Measurements from ENCODE around the gene NOL9.
A peak's percentile ranks its signal among the peaks of the same experiment; 100 is the strongest.
"Not testable (repeated sequence)": the region's sequence is repeated elsewhere in the genome, so short reads cannot be mapped to it uniquely, and the experiment has no call there.

Gene NOL9

GRCh38 chr1:6570987-6571386, 16.7 kb upstream of the NOL9 start:
- no peak for DNase-seq

DNA sequence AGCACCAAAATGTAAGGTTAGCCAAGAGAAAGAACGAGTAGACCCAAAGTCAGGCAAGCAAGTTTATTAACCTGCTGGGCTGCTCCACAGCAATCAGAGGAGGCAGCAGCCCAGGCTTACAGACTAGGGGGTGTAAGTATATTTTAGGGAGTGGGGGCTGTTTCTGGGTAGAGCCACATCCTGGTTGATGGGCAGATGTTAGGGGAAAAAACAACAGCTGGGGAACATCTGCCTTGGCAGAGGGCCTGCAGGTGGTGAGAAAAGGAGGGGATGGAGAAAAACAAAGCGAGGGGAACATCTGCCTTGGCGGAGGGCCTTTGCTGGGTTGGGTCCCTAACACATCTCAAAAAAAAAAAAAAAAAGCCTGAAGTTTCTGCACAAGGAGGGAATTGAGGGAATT, 15.8 kb upstream of the NOL9 start:
- no peak for DNase-seq

DNA sequence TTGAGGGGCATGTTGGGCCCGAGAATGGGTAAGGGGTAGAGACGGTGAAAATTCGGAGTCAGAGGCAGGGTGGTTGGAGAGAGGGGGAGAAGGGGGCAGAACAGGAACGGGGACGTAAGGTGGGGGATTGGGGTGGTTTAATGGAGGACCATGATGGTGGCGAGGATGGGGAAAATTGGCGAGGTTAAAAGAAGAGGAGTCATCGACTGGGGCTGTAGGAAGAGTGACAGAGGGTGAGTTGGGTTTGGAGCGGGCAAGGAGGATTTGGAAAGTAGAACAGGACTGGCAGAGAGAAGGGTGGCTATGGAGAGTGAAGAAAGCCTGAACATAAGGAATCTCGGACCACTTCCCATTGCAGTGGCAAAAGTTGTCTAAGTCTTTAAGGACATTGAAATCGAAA, 14.7 kb upstream of the NOL9 start:
- DNase-seq = no peak

- no peak for DNase-seq
Measured at GRCh38 chr1:6560267-6560666, 6.0 kb upstream of the NOL9 start.

- DNase-seq = not testable (repeated sequence)
Measured at GRCh38 chr1:6559161-6559560, 4.8 kb upstream of the NOL9 start.

GRCh38 chr1:6557597-6557996, 3.3 kb upstream of the NOL9 start:
- DNase-seq = no peak

GRCh38 chr1:6554907-6555778, 830 bp upstream of the NOL9 start, which contains the start of gene TAS1R1:
Gene TAS1R1 (plus strand): TSS chr1:6555307. CDS start chr1:6555374, 67 bp downstream.
- DNase-seq = no peak

GRCh38 chr1:6547301-6547700, 7.0 kb downstream of the NOL9 start:
- DNase-seq = peak in 1 of 2 donors; percentile 1

DNA sequence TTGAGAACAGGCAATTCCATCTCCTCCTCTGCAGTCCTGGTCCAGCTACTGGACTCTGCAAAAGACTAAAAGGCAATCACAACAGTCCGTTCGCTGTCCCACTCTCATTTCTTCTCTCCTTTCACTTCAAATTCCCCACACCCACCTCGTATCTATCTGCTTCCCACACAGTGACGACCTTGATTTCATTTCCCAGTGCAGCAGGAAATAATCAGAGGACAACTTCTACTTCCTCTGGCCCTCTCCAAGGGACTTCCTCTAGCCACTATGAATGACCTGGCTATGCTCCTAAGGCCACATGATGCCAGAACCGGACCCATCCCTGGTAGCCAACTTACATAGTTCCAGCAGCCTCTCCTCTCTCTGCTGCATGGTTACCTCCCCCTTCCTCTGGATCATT, 8.0 kb downstream of the NOL9 start:
- peak; percentile 9 to 22 for DNase-seq

DNA sequence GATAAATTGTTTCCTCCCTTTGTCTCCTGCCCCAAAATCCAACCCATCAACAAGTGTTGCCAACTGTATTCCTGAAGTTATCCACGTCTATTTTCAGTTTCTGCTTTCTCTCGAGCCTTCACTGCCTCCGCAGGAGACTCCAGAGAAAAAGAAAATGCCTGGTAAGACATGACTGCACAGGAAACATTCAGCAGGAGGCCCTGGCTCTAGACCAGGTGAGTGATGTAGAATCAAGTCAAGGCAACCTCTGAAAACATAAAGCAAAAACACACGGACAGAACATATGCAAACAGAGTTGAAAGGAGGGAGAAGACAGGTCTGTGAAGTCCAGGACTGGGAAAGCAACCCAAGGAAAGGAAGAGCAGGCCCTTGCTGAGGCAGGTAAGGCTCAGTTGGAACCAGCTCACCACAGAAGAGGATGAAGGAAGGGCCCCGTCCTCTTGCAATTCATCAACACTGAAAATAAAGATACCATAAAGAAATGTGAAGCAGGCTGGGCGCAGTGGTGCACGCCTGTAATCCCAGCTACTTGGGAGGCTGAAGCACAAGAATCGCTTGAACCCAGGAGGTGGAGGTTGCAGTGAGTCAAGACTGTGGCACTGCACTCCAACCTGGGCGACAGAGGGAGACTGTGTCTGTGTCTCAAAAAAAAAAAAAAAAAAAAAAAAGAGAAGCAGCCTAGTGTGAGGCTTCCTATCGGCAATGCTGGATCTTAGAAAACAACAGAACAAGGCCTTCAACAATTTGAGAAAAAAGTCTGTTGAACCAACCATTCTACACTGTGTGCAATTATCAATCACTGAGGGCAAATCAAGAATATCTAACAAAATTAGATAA, 8.8 kb downstream of the NOL9 start:
- DNase-seq = no peak

GRCh38 chr1:6544831-6545230, 9.5 kb downstream of the NOL9 start:
- no peak for DNase-seq

GRCh38 chr1:6538956-6539355, 15.4 kb downstream of the NOL9 start:
- DNase-seq = no peak

DNA sequence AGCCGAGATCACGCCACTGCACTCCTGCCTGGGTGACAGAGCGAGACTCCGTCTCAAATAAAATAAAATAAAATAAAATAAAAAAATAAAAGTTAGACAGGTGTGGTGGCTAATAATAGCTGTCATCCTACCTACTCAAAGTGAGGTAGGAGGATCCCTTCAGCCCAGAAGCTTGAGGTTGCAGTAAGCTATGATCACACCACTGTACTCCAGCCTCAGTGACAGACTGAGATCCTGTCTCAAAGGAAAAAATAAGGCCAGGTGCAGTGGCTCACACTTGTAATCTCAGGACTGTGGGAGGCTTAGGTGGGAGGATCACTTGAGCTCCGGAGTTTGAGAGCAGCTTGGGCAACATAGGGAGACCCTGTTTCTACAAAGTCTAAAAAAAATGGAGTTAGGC, 18.0 kb downstream of the NOL9 start:
- no peak for DNase-seq

DNA sequence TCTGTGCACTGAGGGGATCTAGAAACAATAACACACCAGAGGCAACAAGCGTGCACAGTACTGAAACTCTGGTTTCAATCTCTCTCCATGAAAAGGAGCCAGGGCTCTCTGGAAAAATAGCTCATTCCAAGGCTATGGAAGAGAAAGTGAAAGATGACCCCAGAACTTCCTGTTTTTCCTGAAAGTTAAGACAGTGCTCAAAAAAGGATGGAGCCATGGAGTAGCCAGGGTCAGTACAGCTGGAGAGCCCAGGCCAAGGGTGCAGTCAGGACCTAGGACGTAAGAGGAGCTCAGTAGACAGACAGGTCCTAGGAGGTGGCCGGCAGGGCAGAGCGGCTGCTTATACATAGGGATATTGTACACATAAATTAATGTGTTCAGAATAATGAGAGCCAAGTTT, 19.1 kb downstream of the NOL9 start:
- peak; percentile 0 to 2 for DNase-seq

GRCh38 chr1:6534248-6534822, 20.0 kb downstream of the NOL9 start:
- DNase-seq = no peak

- DNase-seq = no peak
Measured at GRCh38 chr1:6531996-6532395, 22.3 kb downstream of the NOL9 start.

GRCh38 chr1:6530504-6531160, 23.7 kb downstream of the NOL9 start:
- no peak for DNase-seq

DNA sequence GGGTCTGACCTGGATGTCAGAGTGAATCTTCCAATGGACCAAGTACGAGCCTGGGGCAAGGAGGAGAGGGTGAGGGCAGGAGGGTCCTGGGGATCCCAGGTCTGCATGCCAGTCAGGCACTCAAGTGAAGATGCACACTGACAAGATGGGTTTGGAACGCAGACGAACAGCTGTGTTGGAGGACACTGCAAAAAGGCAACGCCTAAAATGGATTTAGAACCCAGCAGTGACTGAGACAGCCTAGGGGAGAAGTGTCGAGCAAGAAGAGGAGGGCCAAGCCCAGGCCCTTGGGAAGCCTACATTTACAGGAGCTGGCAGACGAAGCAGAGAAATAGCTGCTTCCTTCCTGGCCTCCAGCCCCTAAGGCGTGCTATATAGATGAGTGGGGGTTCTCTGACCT, 25.8 kb downstream of the NOL9 start:
- no peak for DNase-seq

DNA sequence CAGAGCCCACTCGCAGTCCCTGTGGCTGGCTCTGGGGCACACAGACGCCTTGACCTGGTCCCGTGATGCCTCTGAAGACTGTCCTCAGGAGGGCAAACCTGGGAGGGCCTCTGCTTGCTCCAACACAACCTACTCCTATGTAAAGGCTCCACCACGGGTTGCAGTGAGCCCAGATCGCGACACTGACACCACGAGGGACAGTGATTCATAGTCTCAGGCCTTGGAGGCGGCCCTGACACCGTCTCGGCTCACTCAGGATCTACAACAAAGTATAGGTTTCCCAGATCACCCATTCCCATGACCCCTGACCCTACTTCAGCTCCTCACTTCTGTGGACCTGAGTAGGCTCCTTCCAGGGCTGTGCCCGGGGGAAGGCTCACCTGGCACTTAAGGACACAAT, 28.0 kb downstream of the NOL9 start:
- no peak for DNase-seq

- peak; percentile 52 to 79 for DNase-seq
Measured at GRCh38 chr1:6523566-6523965, 30.7 kb downstream of the NOL9 start.

DNA sequence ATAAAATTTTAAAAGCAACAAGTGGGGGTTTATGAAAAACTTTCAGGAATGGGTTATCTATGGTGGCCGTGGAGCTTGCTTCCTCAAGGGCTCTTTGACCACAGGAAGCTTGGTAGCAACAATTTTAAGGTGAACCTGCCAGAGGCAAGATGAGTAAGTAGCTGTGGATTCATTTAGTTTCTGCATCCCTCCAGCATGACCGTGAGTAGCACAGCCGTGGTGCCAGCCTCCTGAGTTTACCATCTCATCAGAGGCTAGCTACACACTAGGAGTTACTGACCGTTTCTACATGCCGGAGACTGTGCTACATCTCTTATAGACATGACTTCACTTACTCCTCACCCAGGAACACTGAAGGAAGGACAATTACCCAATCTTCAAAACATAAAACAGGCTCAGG, 32.8 kb downstream of the NOL9 start:
- no peak for DNase-seq

- no peak for DNase-seq
Measured at GRCh38 chr1:6519935-6520671, 34.2 kb downstream of the NOL9 start.

Data from inflammatory macrophage treated with lipopolysaccharide for 1 hour (primary cell).